Spinal cord (tissue), 4 donors: Measurements from ENCODE around the gene NHLRC3. TPM values are rescaled to one million over a fixed set of nuclear protein-coding genes. Genes with fewer than 3 reads are reported as not detected.

Source experiments
- polyA plus RNA-seq, 2 donors: library from polyadenylated mRNA; unstranded; fragments of 120-200 nt; gene quantifications; one replicate each; pipeline ENCODE4 v1.2.1, GENCODE V29; 2013; ENCODE audit not compliant: insufficient read length in 2 of 2
- total RNA-seq, 2 donors: library from RNA; depleted of rRNA in 1 of 2; stranded (reverse); fragments of 120-200 nt in 1 of 2; fragments of >200 nt in 1 of 2; gene quantifications; one replicate each; pipeline versions ENCODE4 v1.2.3 to v1.2.4, GENCODE V29; 2013 to 2014

NHLRC3 gene
- total and polyA plus RNA-seq, 4 donors, result 28.1 to 40.3 (median 34.3) TPM

Other genes starting within 250 kb of the NHLRC3 start
- gene STOML3, start 47.6 kb upstream of the NHLRC3 start, total RNA-seq, result 1 to 10 TPM in 1 of 2 donors, under 1 TPM in 1; 0.69 to 4.4 TPM
- 1 to 10 TPM; 1.5 to 2.5 TPM for gene STOML3, start 47.6 kb upstream of the NHLRC3 start, polyA plus RNA-seq
- gene PROSER1, start 367 bp upstream of the NHLRC3 start, total RNA-seq, result 10 to 100 TPM; 19.0 to 34.3 TPM
- gene PROSER1, start 367 bp upstream of the NHLRC3 start, polyA plus RNA-seq, result 10 to 100 TPM; 30.0 to 33.2 TPM